Measurements from ENCODE around the gene DIP2C.
"Not testable (repeated sequence)": the region's sequence is repeated elsewhere in the genome, so short reads cannot be mapped to it uniquely, and the experiment has no call there.

The DIP2C gene

GRCh38 chr10:655184-655583, 34.3 kb downstream of the DIP2C start:
- DNase-seq = no peak

- DNase-seq = no peak
Observed at GRCh38 chr10:654647-654996, 34.8 kb downstream of the DIP2C start.

- no peak for DNase-seq
Observed at GRCh38 chr10:653991-654646, 35.3 kb downstream of the DIP2C start.

- DNase-seq = not testable (repeated sequence)
Observed at GRCh38 chr10:652832-653459, 36.5 kb downstream of the DIP2C start.

GRCh38 chr10:652233-652632, 37.2 kb downstream of the DIP2C start:
- no peak for DNase-seq

GRCh38 chr10:651692-652091, 37.8 kb downstream of the DIP2C start:
- no peak for DNase-seq

GRCh38 chr10:650886-651615, 38.4 kb downstream of the DIP2C start:
- DNase-seq = no peak

- DNase-seq = no peak
Observed at GRCh38 chr10:650441-650851, 39.0 kb downstream of the DIP2C start.

GRCh38 chr10:649798-650440, 39.5 kb downstream of the DIP2C start:
- DNase-seq = no peak

GRCh38 chr10:649445-649797, 40.0 kb downstream of the DIP2C start:
- no peak for DNase-seq

GRCh38 chr10:647019-647418, 42.4 kb downstream of the DIP2C start:
- DNase-seq = not testable (repeated sequence)

- no peak for DNase-seq
Observed at GRCh38 chr10:646118-646524, 43.3 kb downstream of the DIP2C start.

GRCh38 chr10:644943-645334, 44.5 kb downstream of the DIP2C start:
- no peak for DNase-seq

- no peak for DNase-seq
Observed at GRCh38 chr10:644076-644942, 45.2 kb downstream of the DIP2C start.

- DNase-seq = no peak
Observed at GRCh38 chr10:642186-642890, 47.1 kb downstream of the DIP2C start.

GRCh38 chr10:641149-642010, 48.1 kb downstream of the DIP2C start:
- no peak for DNase-seq

GRCh38 chr10:640673-641045, 48.8 kb downstream of the DIP2C start:
- DNase-seq = no peak

GRCh38 chr10:639751-640672, 49.5 kb downstream of the DIP2C start:
- DNase-seq = no peak

- DNase-seq = no peak
Observed at GRCh38 chr10:639001-639750, 50.3 kb downstream of the DIP2C start.

Data from GOT3 (cell line).